OCI-LY3 (cell line): ENCODE data around the gene KDM4B.

Experiments
- CTCF ChIP-seq: fragments of 200-600, 300-600 bp; sonication (generic); IDR thresholded peaks from 2 replicates; pipeline ENCODE4 v1.5.1; 2014; ENCODE audit warnings: antibody characterized with exemption, low read length, low read depth
- EZH2phosphoT487 ChIP-seq: fragments of 200-600 bp; shearing (Covaris generic); IDR thresholded peaks from 2 replicates; pipeline ENCODE4 v1.6.1; 2018; ENCODE audit warnings: antibody characterized with exemption, mixed run types, low read depth

- TF ChIP-seq CTCF (no peak), EZH2phosphoT487 (no peak)
Observed at GRCh38 chr19:5083547-5083965, 114.6 kb downstream of the KDM4B start.
